ENCODE results near the gene LPIN3. TPM values are rescaled to one million over a fixed set of nuclear protein-coding genes. Genes with fewer than 3 reads are reported as not detected.

The LPIN3 gene
- total RNA-seq, 1 experiment from 2014 or later, result 18.5 TPM

- TF ChIP-seq CTCF (IDR thresholded peaks at IDR 0.05 in 2 of 3, conservative IDR thresholded peaks at IDR 0.05 in 1 of 3; ENCODE audit: borderline replicate concordance in 1 of 3, insufficient read depth in 1 of 3, low read depth in 2 of 3, low read length in 2 of 3), result no peak
- TF ChIP-seq SP1 (IDR thresholded peaks at IDR 0.05; ENCODE audit: low read depth), result no peak
- no peak for TF ChIP-seq EGR1 (IDR thresholded peaks at IDR 0.05; ENCODE audit: low read depth)
Observed at GRCh38 chr20:41335591-41335990, 5.0 kb upstream of the LPIN3 start (continued).

DNA sequence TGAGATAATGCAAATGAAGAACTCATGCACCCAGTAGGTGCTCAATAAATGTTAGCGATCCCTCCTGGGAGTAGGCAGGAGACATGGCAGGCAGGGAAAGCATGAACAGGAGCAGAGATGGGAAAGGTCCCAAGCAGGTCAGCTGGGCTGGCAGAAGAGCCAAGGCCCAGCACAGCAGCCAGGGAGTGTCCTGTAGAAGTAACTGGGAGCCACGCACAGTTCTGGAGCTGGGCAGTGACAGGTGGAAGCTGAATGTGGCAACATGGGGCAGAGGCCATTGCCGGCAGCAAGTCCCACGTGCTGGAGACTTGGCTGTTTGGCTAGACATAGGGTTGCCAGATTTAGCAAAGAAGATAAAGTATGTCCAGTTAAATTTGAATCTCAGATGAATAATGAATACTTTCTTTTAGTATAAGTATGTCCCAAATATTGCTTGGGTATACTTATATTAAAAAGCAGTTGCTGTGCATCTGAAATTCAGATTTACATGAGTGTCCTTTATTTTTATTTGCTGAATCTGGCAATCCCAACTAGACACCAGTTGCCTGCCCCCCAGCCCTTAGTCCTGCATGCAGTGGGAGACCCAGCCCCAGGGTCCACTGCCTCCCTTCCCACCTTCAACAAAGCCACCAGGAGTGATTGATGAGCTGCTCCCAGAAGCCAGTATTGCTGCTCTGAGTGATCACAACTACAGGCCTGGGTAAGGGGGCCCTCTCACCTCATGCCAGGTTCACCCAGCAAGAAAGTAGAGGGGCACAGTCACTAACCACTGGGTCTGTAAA lies 3.7 kb upstream of the LPIN3 start:
- Histone ChIP-seq H3K4me2 (ENCODE audit: low read length) (no peak overlapping the region), H3K9me3 (ENCODE audit: control insufficient read depth in 1 of 2, insufficient read depth in 1 of 2, low read depth in 1 of 2, low read length in 2 of 2) (no peaks in the 10 kb centered on the region), H3K27ac (ENCODE audit: low read depth, low read length) (no peak overlapping the region), H3K9ac (ENCODE audit: low read length) (no peak overlapping the region), H3K4me3 (replicated peaks in 1 of 2; ENCODE audit: low read depth in 1 of 2, low read length in 2 of 2) (no peak overlapping the region), H4K20me1 (ENCODE audit: insufficient read depth) (no peaks in the 10 kb centered on the region), H3K9me2 (ENCODE audit: insufficient read depth) (no peaks in the 10 kb centered on the region), H3K4me1 (ENCODE audit: control insufficient read depth in 1 of 2, insufficient read depth in 2 of 2, low read length in 2 of 2) (peaks cover 6 to 21% of the 10 kb centered on the region in 2 experiments; a peak in 3 of 4 replicates), H3K27me3 (ENCODE audit: insufficient read depth, low read length) (no peaks in the 10 kb centered on the region), H2AFZ (ENCODE audit: low read depth, low read length, poor library complexity, severe bottlenecking) (no peak overlapping the region), H3K36me3 (ENCODE audit: control insufficient read depth in 1 of 2, insufficient read depth in 2 of 2, low read length in 2 of 2) (no peaks in the 10 kb centered on the region), H3K79me2 (ENCODE audit: insufficient read depth, low read length) (no peaks in the 10 kb centered on the region)
- ChIA-PET POLR2A (interaction anchor here (0.6 kb wide), 1 partner anchor 303 kb away, joined by 4 read pairs; no protein-coding TSS in a partner anchor), RAD21 (ENCODE audit: low non-redundant PET in 1 of 2, low total read pairs in 2 of 2, uncharacterized antibody in 2 of 2, unreplicated experiment in 2 of 2) (no interaction called here), CTCF (no interaction called here)
- no TSS peak for BruUV-seq (replicated peaks)
- DNase-seq (ENCODE audit: low read depth, low spot score) (no peak), ATAC-seq (no peak)
- TF ChIP-seq ZNF274 (IDR thresholded peaks at IDR 0.05; ENCODE audit: low read depth, low read length) (no peak), MAX (IDR thresholded peaks at IDR 0.05) (no peak), TCF7L2 (IDR thresholded peaks at IDR 0.05; ENCODE audit: borderline replicate concordance, extremely low read depth, insufficient read depth, insufficient read length) (no peak), RAD21 (IDR thresholded peaks at IDR 0.05; ENCODE audit: low read depth) (no peak), EZH2phosphoT487 (IDR thresholded peaks at IDR 0.05; ENCODE audit: borderline replicate concordance) (no peak), EZH2 (IDR thresholded peaks at IDR 0.05) (no peak), FOSL1 (IDR thresholded peaks at IDR 0.05; ENCODE audit: low read depth) (no peak)
- intact Hi-C loops (cut with micrococcal nuclease), result no loop called here
